Endothelial cell of umbilical vein (primary cell): ENCODE measurements around the gene RNF43. TPM values are rescaled to one million over a fixed set of nuclear protein-coding genes. Genes with fewer than 3 reads are reported as not detected.

Experiments
- BruUV-seq: library from RNA; stranded (reverse); fragments of 400-500 nt; replicated peaks from 2 replicates; lab custom pipeline; 2021; lab: Mats Ljungman, UMichigan
- CTCF ChIA-PET: fragments of 300-600, 350-600 bp; sonication (Branson Sonifier 250); formaldehyde crosslinking; loops from one replicate; lab custom pipeline; 2021; ENCODE audit warnings: antibody characterized with exemption, inconsistent platforms; lab: Charles Lee
- POLR2A ChIA-PET: fragments of 300-600, 350-600 bp; sonication (Branson Sonifier 250); formaldehyde crosslinking; loops from one replicate; lab custom pipeline; 2021; ENCODE audit warnings: antibody characterized with exemption, inconsistent platforms; lab: Charles Lee
- DNase-seq: peaks from one replicate; pipeline ENCODE4 v3.0.0-alpha.2; 2011; ENCODE audit warnings: low read depth, low spot score
- FAIRE-seq: peaks from 2 replicates; lab custom pipeline; 2011; peaks lifted over from hg19 to GRCh38; lab: Jason Lieb, UNC
- H2AFZ ChIP-seq: 2 replicates; pipeline ENCODE4 v1.6.0; 2012; ENCODE audit warnings: low read depth, low read length, control low read depth, inconsistent platforms
- H3K27ac ChIP-seq: 2 replicates; pipeline ENCODE4 v1.5.1; 2011; ENCODE audit warnings: low read depth, mild to moderate bottlenecking, control low read depth, low read length, moderate library complexity; ENCODE audit not compliant: insufficient read depth
- H3K27me3 ChIP-seq, 2 experiments: 2 replicates each; pipeline versions ENCODE4 v1.6.0 to v1.6.1; 2011; ENCODE audit warnings: low read length in 2 of 2, mixed read lengths in 1 of 2; ENCODE audit not compliant: control insufficient read depth in 2 of 2, insufficient read depth in 2 of 2
- H3K36me3 ChIP-seq, 2 experiments: 2 replicates in 1 of 2; 3 replicates in 1 of 2; pipeline ENCODE4 v1.5.1; 2011; ENCODE audit warnings: low read length in 2 of 2, mild to moderate bottlenecking in 1 of 2, moderate library complexity in 1 of 2; ENCODE audit not compliant: control insufficient read depth in 2 of 2, insufficient read depth in 2 of 2; ENCODE audit errors: extremely low read depth in 1 of 2
- H3K4me1 ChIP-seq: 3 replicates; pipeline ENCODE4 v1.5.1; 2011; ENCODE audit warnings: mild to moderate bottlenecking, low read length; ENCODE audit not compliant: control insufficient read depth, insufficient read depth; ENCODE audit errors: extremely low read depth
- H3K4me2 ChIP-seq: 2 replicates; pipeline ENCODE4 v1.6.1; 2011; ENCODE audit warnings: low read length, control low read depth, mixed read lengths; ENCODE audit not compliant: insufficient read depth
- H3K4me3 ChIP-seq, 3 experiments: fragments of 200-600 bp in 1 of 3; sonication (generic), shearing (Covaris generic) in 1 of 3; replicated peaks in 1 of 3; 2 replicates each; pipeline ENCODE4 v1.5.1; 2011 to 2016; ENCODE audit warnings: control low read depth in 3 of 3, low read length in 3 of 3, mild to moderate bottlenecking in 2 of 3, inconsistent platforms in 1 of 3, low read depth in 1 of 3, moderate library complexity in 1 of 3; ENCODE audit not compliant: insufficient read depth in 1 of 3
- H3K79me2 ChIP-seq: 2 replicates; pipeline ENCODE4 v1.6.0; 2012; ENCODE audit warnings: low read length, inconsistent platforms; ENCODE audit not compliant: control insufficient read depth, insufficient read depth
- H3K9ac ChIP-seq: replicated peaks from 2 replicates; pipeline ENCODE3; 2011; ENCODE audit warnings: low read length, control low read depth; ENCODE audit not compliant: insufficient read depth; ENCODE audit errors: extremely low read depth
- H3K9me1 ChIP-seq: replicated peaks from 3 replicates; pipeline ENCODE4 v1.6.0; 2011; ENCODE audit warnings: mild to moderate bottlenecking, low read length; ENCODE audit not compliant: control insufficient read depth, insufficient read depth; ENCODE audit errors: extremely low read depth
- H3K9me3 ChIP-seq: replicated peaks from 2 replicates; pipeline ENCODE4 v1.5.1; 2012; ENCODE audit warnings: low read length, inconsistent platforms; ENCODE audit not compliant: control insufficient read depth, insufficient read depth
- H4K20me1 ChIP-seq: replicated peaks from 2 replicates; pipeline ENCODE3; 2011; ENCODE audit warnings: mild to moderate bottlenecking, low read length; ENCODE audit not compliant: control insufficient read depth, insufficient read depth; ENCODE audit errors: extremely low read depth
- EZH2 ChIP-seq: IDR thresholded peaks from 2 replicates; pipeline ENCODE4 v1.6.1; 2012; ENCODE audit warnings: borderline replicate concordance, low read depth, mild to moderate bottlenecking, moderate library complexity, low read length, inconsistent platforms; ENCODE audit not compliant: severe bottlenecking
- FOS ChIP-seq: IDR thresholded peaks from 2 replicates; pipeline ENCODE4 v1.6.1; 2011; ENCODE audit warnings: mild to moderate bottlenecking, low read length, moderate library complexity, borderline replicate concordance; ENCODE audit not compliant: insufficient read depth
- JUN ChIP-seq: IDR thresholded peaks from 2 replicates; pipeline ENCODE4 v1.6.1; 2011; ENCODE audit warnings: borderline replicate concordance, low read depth; ENCODE audit not compliant: insufficient read length, insufficient read depth
- MYC ChIP-seq: IDR thresholded peaks from one replicate; pipeline ENCODE4 v1.6.1; 2011; ENCODE audit warnings: mild to moderate bottlenecking, low read depth, low read length
- POLR2A ChIP-seq: IDR thresholded peaks from 2 replicates; pipeline ENCODE4 v1.6.1; 2012; ENCODE audit warnings: low read depth, mild to moderate bottlenecking, control low read depth, low read length
- dilution Hi-C: fragments of 300-500 bp; cut with MboI; formaldehyde crosslinking; loops from one replicate; pipeline ENCODE4 v1.15.0; 2019; ENCODE audit warnings: low sequenced_read_pairs; ENCODE audit not compliant: extremely low pct_ligation_motif_present
- intact Hi-C: fragments of 100-400 bp; cut with micrococcal nuclease; formaldehyde crosslinking; loops from one replicate; pipeline ENCODE4 v1.10.0; 2022
- polyA plus RNA-seq, 4 experiments: library from polyadenylated mRNA; depleted of rRNA in 3 of 4; stranded (reverse) in 3 of 4; unstranded in 1 of 4; fragments of >200 nt; gene quantifications; 2 replicates each; pipeline versions ENCODE4 v1.2.1 to v1.2.3, GENCODE V29; 2011 to 2012; ENCODE audit warnings: missing spikeins in 1 of 4
- total RNA-seq: library from RNA; stranded (reverse); gene quantifications from 2 replicates; pipeline ENCODE4 v1.2.3, GENCODE V29; 2021
- TF ChIP-seq, protein P1 (sequence below): IDR thresholded peaks from 2 replicates; pipeline ENCODE4 v1.6.1; 2011; ENCODE audit not compliant: insufficient read depth, insufficient read length
- TF ChIP-seq, protein P2 (sequence below), 2 donors: IDR thresholded peaks; 1 replicate in 1 of 2; 2 replicates in 1 of 2; pipeline ENCODE4 v1.5.1; 2011; ENCODE audit warnings: low read length in 2 of 2, mild to moderate bottlenecking in 2 of 2, moderate library complexity in 2 of 2, control low read depth in 1 of 2, inconsistent platforms in 1 of 2, low read depth in 1 of 2; ENCODE audit not compliant: insufficient read depth in 1 of 2; ENCODE audit errors: extremely low read depth in 1 of 2

Gene RNF43
- total and polyA plus RNA-seq, 2 donors (not counting 3 experiments of a cell fraction or from before 2014, with no cell fraction given): not detected

DNA sequence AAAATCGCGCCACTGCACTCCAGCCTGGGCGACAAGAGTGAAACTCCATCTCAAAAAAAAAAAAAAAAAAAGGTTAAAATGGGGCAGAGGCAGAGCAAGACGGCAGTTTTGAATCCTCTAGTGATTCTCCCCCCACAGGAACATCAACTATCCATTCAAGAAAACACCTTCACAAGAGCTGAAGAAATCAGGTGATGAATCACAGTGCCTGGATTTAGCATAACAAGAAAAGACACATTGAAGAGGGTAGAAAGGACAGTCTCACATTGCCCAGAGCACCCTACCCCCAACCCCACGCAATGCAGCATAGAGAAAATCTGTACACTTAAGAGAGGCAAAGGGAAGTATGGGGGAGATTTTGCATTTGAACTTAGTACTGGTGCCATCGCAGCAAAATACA is 28.8 kb upstream of the RNF43 start:
- intact Hi-C loops (no loop called here), dilution Hi-C loops (no loop called here)
- no peak overlapping the region for H3K27ac ChIP-seq
- ChIA-PET CTCF (interaction anchor here (0.7 to 5.0 kb wide), 2 partner anchors 46 to 129 kb away, joined by 3 to 61 read pairs; no protein-coding TSS in a partner anchor), POLR2A (no interaction called here)
- no peaks in the 10 kb centered on the region for H3K36me3 ChIP-seq
- H3K27me3 ChIP-seq: peaks cover 0 to 7% of the 10 kb centered on the region in 2 experiments
- no peak overlapping the region for H3K4me2 ChIP-seq
- H3K79me2 ChIP-seq: no peaks in the 10 kb centered on the region
- no TSS peak for BruUV-seq
- no peak for FAIRE-seq
- no peaks in the 10 kb centered on the region for H4K20me1 ChIP-seq
- no peak for DNase-seq
- TF ChIP-seq JUN: no peak
- TF ChIP-seq, protein P1, sequence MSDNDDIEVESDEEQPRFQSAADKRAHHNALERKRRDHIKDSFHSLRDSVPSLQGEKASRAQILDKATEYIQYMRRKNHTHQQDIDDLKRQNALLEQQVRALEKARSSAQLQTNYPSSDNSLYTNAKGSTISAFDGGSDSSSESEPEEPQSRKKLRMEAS: no peak
- TF ChIP-seq MYC: no peak
- TF ChIP-seq EZH2: no peak
- no peak for TF ChIP-seq POLR2A
- TF ChIP-seq FOS: no peak
- TF ChIP-seq, protein P2, sequence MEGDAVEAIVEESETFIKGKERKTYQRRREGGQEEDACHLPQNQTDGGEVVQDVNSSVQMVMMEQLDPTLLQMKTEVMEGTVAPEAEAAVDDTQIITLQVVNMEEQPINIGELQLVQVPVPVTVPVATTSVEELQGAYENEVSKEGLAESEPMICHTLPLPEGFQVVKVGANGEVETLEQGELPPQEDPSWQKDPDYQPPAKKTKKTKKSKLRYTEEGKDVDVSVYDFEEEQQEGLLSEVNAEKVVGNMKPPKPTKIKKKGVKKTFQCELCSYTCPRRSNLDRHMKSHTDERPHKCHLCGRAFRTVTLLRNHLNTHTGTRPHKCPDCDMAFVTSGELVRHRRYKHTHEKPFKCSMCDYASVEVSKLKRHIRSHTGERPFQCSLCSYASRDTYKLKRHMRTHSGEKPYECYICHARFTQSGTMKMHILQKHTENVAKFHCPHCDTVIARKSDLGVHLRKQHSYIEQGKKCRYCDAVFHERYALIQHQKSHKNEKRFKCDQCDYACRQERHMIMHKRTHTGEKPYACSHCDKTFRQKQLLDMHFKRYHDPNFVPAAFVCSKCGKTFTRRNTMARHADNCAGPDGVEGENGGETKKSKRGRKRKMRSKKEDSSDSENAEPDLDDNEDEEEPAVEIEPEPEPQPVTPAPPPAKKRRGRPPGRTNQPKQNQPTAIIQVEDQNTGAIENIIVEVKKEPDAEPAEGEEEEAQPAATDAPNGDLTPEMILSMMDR (IDR thresholded peaks at IDR 0.05; ENCODE audit: extremely low read depth in 1 of 2, insufficient read depth in 1 of 2, low read depth in 1 of 2, low read length in 2 of 2): no peak
- H3K9me3 ChIP-seq: no peaks in the 10 kb centered on the region
- H3K4me1 ChIP-seq: no peaks in the 10 kb centered on the region
- H2AFZ ChIP-seq: no peak overlapping the region
- H3K9ac ChIP-seq: no peak overlapping the region
- no peak overlapping the region for H3K4me3 ChIP-seq
- no peaks in the 10 kb centered on the region for H3K9me1 ChIP-seq
